ENCODE measurements around the gene SYNGR3. TPM values are rescaled to one million over a fixed set of nuclear protein-coding genes. Genes with fewer than 3 reads are reported as not detected.

Gene SYNGR3
- total RNA-seq, 1 donor = 2.6 TPM

- no peak overlapping the region for H3K4me3 ChIP-seq (ENCODE audit: low read depth, low read length)
- TF ChIP-seq, protein P1, sequence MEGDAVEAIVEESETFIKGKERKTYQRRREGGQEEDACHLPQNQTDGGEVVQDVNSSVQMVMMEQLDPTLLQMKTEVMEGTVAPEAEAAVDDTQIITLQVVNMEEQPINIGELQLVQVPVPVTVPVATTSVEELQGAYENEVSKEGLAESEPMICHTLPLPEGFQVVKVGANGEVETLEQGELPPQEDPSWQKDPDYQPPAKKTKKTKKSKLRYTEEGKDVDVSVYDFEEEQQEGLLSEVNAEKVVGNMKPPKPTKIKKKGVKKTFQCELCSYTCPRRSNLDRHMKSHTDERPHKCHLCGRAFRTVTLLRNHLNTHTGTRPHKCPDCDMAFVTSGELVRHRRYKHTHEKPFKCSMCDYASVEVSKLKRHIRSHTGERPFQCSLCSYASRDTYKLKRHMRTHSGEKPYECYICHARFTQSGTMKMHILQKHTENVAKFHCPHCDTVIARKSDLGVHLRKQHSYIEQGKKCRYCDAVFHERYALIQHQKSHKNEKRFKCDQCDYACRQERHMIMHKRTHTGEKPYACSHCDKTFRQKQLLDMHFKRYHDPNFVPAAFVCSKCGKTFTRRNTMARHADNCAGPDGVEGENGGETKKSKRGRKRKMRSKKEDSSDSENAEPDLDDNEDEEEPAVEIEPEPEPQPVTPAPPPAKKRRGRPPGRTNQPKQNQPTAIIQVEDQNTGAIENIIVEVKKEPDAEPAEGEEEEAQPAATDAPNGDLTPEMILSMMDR (IDR thresholded peaks at IDR 0.05; ENCODE audit: insufficient read depth, low read depth, low read length) = no peak
- no peak for DNase-seq (ENCODE audit: low read depth)
These were observed 13.6 kb downstream of the SYNGR3 start for GRCh38 chr16:2003231-2003826.

DNA sequence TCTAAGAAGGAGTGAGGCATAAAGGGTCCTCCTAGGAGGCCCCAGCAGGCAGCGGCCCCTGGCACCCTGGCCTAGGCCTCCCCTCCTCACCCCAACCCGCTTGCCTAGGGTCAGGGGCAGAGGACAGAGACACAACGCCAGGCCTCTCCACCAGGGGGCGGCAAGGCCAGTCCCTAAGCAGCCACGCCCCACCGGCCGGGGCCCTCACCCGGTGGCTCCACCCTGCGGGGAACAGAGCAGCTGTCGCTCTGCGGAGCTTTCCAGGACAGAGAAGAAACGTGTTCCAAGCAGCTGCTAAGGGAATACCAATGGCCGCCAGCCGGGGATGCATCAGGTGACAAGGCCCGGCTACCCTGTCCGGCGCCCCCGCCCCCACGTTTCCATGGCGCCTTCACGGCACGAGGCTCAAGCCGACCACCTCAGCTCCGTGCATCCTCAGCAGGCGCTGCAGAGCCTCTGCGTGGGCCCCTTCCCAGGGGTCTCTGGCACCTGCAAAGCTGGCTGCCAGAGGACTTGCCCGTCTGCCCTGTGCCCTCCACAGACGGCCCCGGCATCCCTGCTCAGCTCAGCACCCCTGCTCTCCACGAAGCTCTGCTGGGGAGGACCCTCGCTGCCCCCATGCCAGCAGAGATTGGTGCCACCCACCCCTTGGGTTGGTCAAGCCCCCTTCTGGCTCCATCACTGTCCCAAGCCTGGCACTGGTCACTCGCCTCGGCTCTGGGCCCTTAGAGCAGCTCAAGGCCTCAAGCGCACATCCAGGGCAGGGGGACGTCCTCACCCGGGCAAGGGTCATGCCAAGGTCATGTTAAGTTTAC lies 14.3 kb downstream of the SYNGR3 start:
- peak; percentile 89 for DNase-seq (ENCODE audit: low read depth)
- no peak overlapping the region for H3K4me3 ChIP-seq (ENCODE audit: low read depth, low read length)
- TF ChIP-seq, protein P1 (IDR thresholded peaks at IDR 0.05; ENCODE audit: insufficient read depth, low read depth, low read length) = peak; percentile 98

GRCh38 chr16:2004795-2005517 lies 15.2 kb downstream of the SYNGR3 start:
- no peak overlapping the region for H3K4me3 ChIP-seq (ENCODE audit: low read depth, low read length)
- no peak for DNase-seq (ENCODE audit: low read depth)
- TF ChIP-seq, protein P1 (IDR thresholded peaks at IDR 0.05; ENCODE audit: insufficient read depth, low read depth, low read length) = no peak

GRCh38 chr16:2005646-2006045 lies 15.9 kb downstream of the SYNGR3 start:
- no peak for DNase-seq (ENCODE audit: low read depth)
- H3K4me3 ChIP-seq (ENCODE audit: low read depth, low read length) = no peak overlapping the region
- TF ChIP-seq, protein P1 (IDR thresholded peaks at IDR 0.05; ENCODE audit: insufficient read depth, low read depth, low read length) = peak; percentile 16

GRCh38 chr16:2006317-2006716 lies 16.5 kb downstream of the SYNGR3 start:
- TF ChIP-seq, protein P1 (IDR thresholded peaks at IDR 0.05; ENCODE audit: insufficient read depth, low read depth, low read length) = no peak
- no peak overlapping the region for H3K4me3 ChIP-seq (ENCODE audit: low read depth, low read length)
- no peak for DNase-seq (ENCODE audit: low read depth)

- no peak for DNase-seq (ENCODE audit: low read depth)
- peak overlapping the region; percentile 83 for H3K4me3 ChIP-seq (ENCODE audit: low read depth, low read length)
- TF ChIP-seq, protein P1 (IDR thresholded peaks at IDR 0.05; ENCODE audit: insufficient read depth, low read depth, low read length) = no peak
These were observed 17.5 kb downstream of the SYNGR3 start for GRCh38 chr16:2007081-2007836.

All from fibroblast of villous mesenchyme (primary cell).